Lung (tissue), 12 donors: ENCODE measurements around the gene ZNF143. TPM values are rescaled to one million over a fixed set of nuclear protein-coding genes. Genes with fewer than 3 reads are reported as not detected.
"Not testable (repeated sequence)": the region's sequence is repeated elsewhere in the genome, so short reads cannot be mapped to it uniquely, and the experiment has no call there.

ENCODE experiments used
- ATAC-seq: fragments of 200-7000 bp; cut with Tn5 transposase; one replicate; pipeline ENCODE4 v1.9.1; 2020; ENCODE audit warnings: moderate number of reproducible peaks; ENCODE audit not compliant: insufficient read depth, low FRiP score
- DNase-seq, 3 donors: peaks; one replicate each; pipeline ENCODE4 v3.0.0-alpha.2; 2013 to 2017
- H3K27ac ChIP-seq, 2 donors: one replicate each; pipeline ENCODE4 v1.5.1; 2013; ENCODE audit warnings: mild to moderate bottlenecking in 2 of 2, moderate library complexity in 2 of 2, control low read depth in 1 of 2, inconsistent platforms in 1 of 2, low read depth in 1 of 2, low read length in 1 of 2
- H3K27me3 ChIP-seq, 3 donors: one replicate each; pipeline ENCODE4 v1.5.1; 2013; ENCODE audit warnings: low read length in 2 of 3; ENCODE audit not compliant: control insufficient read depth in 3 of 3, insufficient read depth in 3 of 3
- H3K36me3 ChIP-seq, 4 donors: one replicate each; pipeline ENCODE4 v1.5.1; 2013; ENCODE audit warnings: low read length in 4 of 4, mild to moderate bottlenecking in 1 of 4, moderate library complexity in 1 of 4; ENCODE audit not compliant: control insufficient read depth in 4 of 4, insufficient read depth in 4 of 4
- H3K4me1 ChIP-seq, 5 donors: one replicate each; pipeline ENCODE4 v1.5.1; 2013; ENCODE audit warnings: low read length in 5 of 5, mild to moderate bottlenecking in 2 of 5, moderate library complexity in 1 of 5; ENCODE audit not compliant: control insufficient read depth in 5 of 5, insufficient read depth in 5 of 5
- H3K4me3 ChIP-seq: one replicate; pipeline ENCODE4 v1.5.1; 2013; ENCODE audit warnings: mild to moderate bottlenecking, control low read depth, moderate library complexity
- H3K9ac ChIP-seq, 2 donors: one replicate each; pipeline ENCODE4 v1.5.1; 2013; ENCODE audit warnings: low read length in 2 of 2, control low read depth in 1 of 2; ENCODE audit not compliant: insufficient read depth in 1 of 2
- H3K9me3 ChIP-seq, 4 donors: one replicate each; pipeline ENCODE4 v1.5.1; 2013; ENCODE audit warnings: low read length in 3 of 4, mild to moderate bottlenecking in 1 of 4, moderate library complexity in 1 of 4; ENCODE audit not compliant: control insufficient read depth in 4 of 4, insufficient read depth in 3 of 4
- CTCF ChIP-seq: IDR thresholded peaks from 2 replicates; pipeline ENCODE4 v1.5.1; 2012; ENCODE audit warnings: mild to moderate bottlenecking; ENCODE audit errors: control extremely low read depth, extremely low read depth
- WGBS, 2 donors: extraction: QIAGEN DNeasy Blood & Tissue Kit; methylation state at CpG; one replicate each; pipeline ENCODE4 v1.1.7; 2013; 5-methylcytosine and 5-hydroxymethylcytosine counted together
- polyA plus RNA-seq, 2 donors: library from polyadenylated mRNA; stranded (reverse); fragments of 200-250 nt; gene quantifications; one replicate each; pipeline ENCODE4 v1.2.1, GENCODE V29; 2013
- total RNA-seq, 2 donors: library from RNA; depleted of rRNA in 1 of 2; stranded (reverse); fragments of >200 nt in 1 of 2; gene quantifications; one replicate each; pipeline ENCODE4 v1.2.1, GENCODE V29; 2014 to 2021
- donor health status: control.
- donor health status: control.
- donor health status: Bipolar disorder and iron deficiency.
- donor health status: healthy.
- donor health status: DM: yes; HTN: yes; CAD: no.

Gene ZNF143
- total and polyA plus RNA-seq, 4 donors, result 9.7 to 32.2 (median 20.3) TPM

- 93 to 95% methylated on average over 4 of the region's 4 CpGs for WGBS, 2 donors
- Histone ChIP-seq H3K27me3 (no peaks in the 10 kb centered on the region), H3K36me3 (peaks cover 12 to 26% (median 19%) of the 10 kb centered on the region in 4 donors)
Measured at GRCh38 chr11:9446230-9446629, 14.6 kb upstream of the ZNF143 start.

GRCh38 chr11:9448576-9449352 lies 12.0 kb upstream of the ZNF143 start:
- no peak for DNase-seq
- TF ChIP-seq CTCF, result no peak
- H3K4me1 ChIP-seq, result no peaks in the 10 kb centered on the region
- ATAC-seq, result no peak
- no peak overlapping the region for H3K4me3 ChIP-seq
- peaks cover 0 to 12% (median 5%) of the 10 kb centered on the region in 4 donors for H3K36me3 ChIP-seq
- no peak overlapping the region for H3K27ac ChIP-seq
- no peaks in the 10 kb centered on the region for H3K27me3 ChIP-seq
- no peak overlapping the region for H3K9ac ChIP-seq
- peaks cover 0 to 5% (median 2%) of the 10 kb centered on the region in 4 donors for H3K9me3 ChIP-seq
- 96 to 97% methylated on average over 9 of the region's 9 CpGs for WGBS, 2 donors

More at GRCh38 chr11:9446230-9446629, 14.6 kb upstream of the ZNF143 start:
- H3K4me3 ChIP-seq, result no peak overlapping the region
- no peaks in the 10 kb centered on the region for H3K4me1 ChIP-seq
- ATAC-seq (no peak), DNase-seq (no peak)
- no peak overlapping the region for H3K9ac ChIP-seq
- no peak overlapping the region for H3K27ac ChIP-seq
- TF ChIP-seq CTCF, result no peak
- H3K9me3 ChIP-seq, result peaks cover 0 to 3% (median 0%) of the 10 kb centered on the region in 4 donors

GRCh38 chr11:9452023-9452422 lies 8.8 kb upstream of the ZNF143 start:
- not testable (repeated sequence) for H3K36me3 ChIP-seq, H3K27ac ChIP-seq, H3K9ac ChIP-seq, H3K9me3 ChIP-seq, ATAC-seq, H3K4me3 ChIP-seq, H3K4me1 ChIP-seq, H3K27me3 ChIP-seq
- DNase-seq, result peak in 1 of 3 donors; percentile 7
- WGBS, 2 donors, result 88 to 93% methylated on average over 7 of the region's 7 CpGs

- DNase-seq (no peak), ATAC-seq (no peak)
- 95 to 96% methylated on average over 5 of the region's 5 CpGs for WGBS, 2 donors
- H3K4me1 ChIP-seq, result no peaks in the 10 kb centered on the region
- H3K9me3 ChIP-seq, result peaks cover 0 to 5% (median 2%) of the 10 kb centered on the region in 4 donors
- no peak overlapping the region for H3K27ac ChIP-seq
- H3K9ac ChIP-seq, result no peak overlapping the region
- no peak overlapping the region for H3K4me3 ChIP-seq
- peaks cover 0 to 6% (median 0%) of the 10 kb centered on the region in 4 donors for H3K36me3 ChIP-seq
- no peak for TF ChIP-seq CTCF
- H3K27me3 ChIP-seq, result no peaks in the 10 kb centered on the region
Measured at GRCh38 chr11:9455722-9456121, 5.1 kb upstream of the ZNF143 start.
